ENCODE results near the gene GRK6. TPM values are rescaled to one million over a fixed set of nuclear protein-coding genes. Genes with fewer than 3 reads are reported as not detected.

The GRK6 gene
- total and polyA plus RNA-seq, 9 of the 15 experiments (the other 6 are each of a cell fraction or from before 2014, with no cell fraction given), result 0.63 to 122 (median 44.5) TPM

DNA sequence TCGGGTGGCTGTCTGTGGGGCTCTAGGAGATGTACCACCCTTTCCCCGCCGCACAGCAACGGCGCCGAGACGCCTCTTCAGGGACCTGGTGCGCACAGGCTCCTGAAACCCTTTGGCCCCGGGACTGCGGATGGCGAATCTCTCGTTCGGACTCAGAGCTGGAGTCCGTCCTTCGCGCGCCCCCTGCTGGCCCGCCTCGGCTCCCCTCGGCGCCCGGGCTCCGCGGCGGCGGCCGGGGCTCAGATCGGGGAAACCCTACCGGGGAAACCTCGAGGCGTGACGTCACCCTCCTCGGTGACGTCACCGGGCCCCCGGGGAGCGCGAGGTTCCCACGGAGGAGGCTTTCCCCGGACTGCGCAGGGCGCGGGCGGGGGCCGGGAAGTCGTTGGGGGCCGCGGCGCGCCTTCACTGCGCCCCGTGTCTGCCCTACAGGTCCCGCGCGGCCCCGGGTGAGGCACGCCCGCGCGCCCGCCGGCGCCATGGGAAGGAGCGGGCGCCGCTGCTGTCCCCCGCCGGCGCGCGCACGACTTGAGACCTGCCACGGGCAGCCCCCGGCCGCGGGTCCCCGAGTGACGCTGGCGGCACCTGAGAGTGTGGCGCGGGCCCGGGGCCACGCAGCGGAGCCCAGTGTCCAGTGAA is 28.0 kb downstream of the GRK6 start (continued):
- TF ChIP-seq CHD4 (IDR thresholded peaks at IDR 0.05; ENCODE audit: insufficient read depth, insufficient replicate concordance, low read depth, low read length, poor library complexity, severe bottlenecking) (no peak), BCOR (IDR thresholded peaks at IDR 0.05) (no peak), MAZ (CRISPR knock-in tag; conservative IDR thresholded peaks at IDR 0.05 in 1 of 2, IDR thresholded peaks at IDR 0.05 in 1 of 2) (peak; percentile 85 to 87), MTA3 (IDR thresholded peaks at IDR 0.05; ENCODE audit: borderline replicate concordance) (peak; percentile 84; the same call in 1 of the 2 replicates), ZNF165 (CRISPR knock-in tag; IDR thresholded peaks at IDR 0.05; ENCODE audit: borderline replicate concordance) (no peak), DPF2 (IDR thresholded peaks at IDR 0.05) (no peak), ZC3H8 (IDR thresholded peaks at IDR 0.05) (no peak), NFXL1 (CRISPR knock-in tag; IDR thresholded peaks at IDR 0.05) (no peak), BCL6 (CRISPR knock-in tag; IDR thresholded peaks at IDR 0.05) (no peak), PYGO2 (tag; IDR thresholded peaks at IDR 0.05) (no peak), CBFA2T3 (IDR thresholded peaks at IDR 0.05) (no peak), HNRNPLL (IDR thresholded peaks at IDR 0.05; ENCODE audit: low read depth, low read length, poor library complexity, severe bottlenecking) (no peak), ZKSCAN8 (CRISPR knock-in tag; IDR thresholded peaks at IDR 0.05) (no peak), SMC3 (conservative IDR thresholded peaks at IDR 0.05; ENCODE audit: insufficient read depth, low read depth, low read length) (peak; percentile 90), BMI1 (IDR thresholded peaks at IDR 0.05; ENCODE audit: low read length) (no peak), ELF2 (CRISPR knock-in tag; IDR thresholded peaks at IDR 0.05) (no peak), RBM14 (IDR thresholded peaks at IDR 0.05; ENCODE audit: borderline replicate concordance, insufficient read depth, low read depth, low read length) (no peak), ZNF76 (CRISPR knock-in tag; IDR thresholded peaks at IDR 0.05; ENCODE audit: borderline replicate concordance) (no peak), FOS (IDR thresholded peaks at IDR 0.05; ENCODE audit: extremely low read depth, insufficient read length) (no peak), WHSC1 (IDR thresholded peaks at IDR 0.05; ENCODE audit: low read length) (no peak), HMG20B (CRISPR knock-in tag; IDR thresholded peaks at IDR 0.05) (no peak), ZKSCAN3 (CRISPR knock-in tag; IDR thresholded peaks at IDR 0.05) (no peak), NCOA2 (IDR thresholded peaks at IDR 0.05; ENCODE audit: partially characterized antibody in 2 of 2) (no peak), SREBF1 (IDR thresholded peaks at IDR 0.05; ENCODE audit: borderline replicate concordance, low read depth, low read length) (no peak), TAL1 (IDR thresholded peaks at IDR 0.05) (no peak)
- TF ChIP-seq, protein P1, sequence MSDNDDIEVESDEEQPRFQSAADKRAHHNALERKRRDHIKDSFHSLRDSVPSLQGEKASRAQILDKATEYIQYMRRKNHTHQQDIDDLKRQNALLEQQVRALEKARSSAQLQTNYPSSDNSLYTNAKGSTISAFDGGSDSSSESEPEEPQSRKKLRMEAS (CRISPR knock-in tag; IDR thresholded peaks at IDR 0.05), result no peak
- TF ChIP-seq, protein P2, sequence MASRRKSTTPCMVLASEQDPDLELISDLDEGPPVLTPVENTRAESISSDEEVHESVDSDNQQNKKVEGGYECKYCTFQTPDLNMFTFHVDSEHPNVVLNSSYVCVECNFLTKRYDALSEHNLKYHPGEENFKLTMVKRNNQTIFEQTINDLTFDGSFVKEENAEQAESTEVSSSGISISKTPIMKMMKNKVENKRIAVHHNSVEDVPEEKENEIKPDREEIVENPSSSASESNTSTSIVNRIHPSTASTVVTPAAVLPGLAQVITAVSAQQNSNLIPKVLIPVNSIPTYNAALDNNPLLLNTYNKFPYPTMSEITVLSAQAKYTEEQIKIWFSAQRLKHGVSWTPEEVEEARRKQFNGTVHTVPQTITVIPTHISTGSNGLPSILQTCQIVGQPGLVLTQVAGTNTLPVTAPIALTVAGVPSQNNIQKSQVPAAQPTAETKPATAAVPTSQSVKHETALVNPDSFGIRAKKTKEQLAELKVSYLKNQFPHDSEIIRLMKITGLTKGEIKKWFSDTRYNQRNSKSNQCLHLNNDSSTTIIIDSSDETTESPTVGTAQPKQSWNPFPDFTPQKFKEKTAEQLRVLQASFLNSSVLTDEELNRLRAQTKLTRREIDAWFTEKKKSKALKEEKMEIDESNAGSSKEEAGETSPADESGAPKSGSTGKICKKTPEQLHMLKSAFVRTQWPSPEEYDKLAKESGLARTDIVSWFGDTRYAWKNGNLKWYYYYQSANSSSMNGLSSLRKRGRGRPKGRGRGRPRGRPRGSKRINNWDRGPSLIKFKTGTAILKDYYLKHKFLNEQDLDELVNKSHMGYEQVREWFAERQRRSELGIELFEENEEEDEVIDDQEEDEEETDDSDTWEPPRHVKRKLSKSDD (conservative IDR thresholded peaks at IDR 0.05; ENCODE audit: low read length), result no peak
- TF ChIP-seq, protein P3, sequence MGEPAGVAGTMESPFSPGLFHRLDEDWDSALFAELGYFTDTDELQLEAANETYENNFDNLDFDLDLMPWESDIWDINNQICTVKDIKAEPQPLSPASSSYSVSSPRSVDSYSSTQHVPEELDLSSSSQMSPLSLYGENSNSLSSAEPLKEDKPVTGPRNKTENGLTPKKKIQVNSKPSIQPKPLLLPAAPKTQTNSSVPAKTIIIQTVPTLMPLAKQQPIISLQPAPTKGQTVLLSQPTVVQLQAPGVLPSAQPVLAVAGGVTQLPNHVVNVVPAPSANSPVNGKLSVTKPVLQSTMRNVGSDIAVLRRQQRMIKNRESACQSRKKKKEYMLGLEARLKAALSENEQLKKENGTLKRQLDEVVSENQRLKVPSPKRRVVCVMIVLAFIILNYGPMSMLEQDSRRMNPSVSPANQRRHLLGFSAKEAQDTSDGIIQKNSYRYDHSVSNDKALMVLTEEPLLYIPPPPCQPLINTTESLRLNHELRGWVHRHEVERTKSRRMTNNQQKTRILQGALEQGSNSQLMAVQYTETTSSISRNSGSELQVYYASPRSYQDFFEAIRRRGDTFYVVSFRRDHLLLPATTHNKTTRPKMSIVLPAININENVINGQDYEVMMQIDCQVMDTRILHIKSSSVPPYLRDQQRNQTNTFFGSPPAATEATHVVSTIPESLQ (CRISPR knock-in tag; IDR thresholded peaks at IDR 0.05), result no peak

All from K562 (cell line).